Measurements from ENCODE around the gene ZFAND3.

The ZFAND3 gene

GRCh38 chr6:37819177-37819801, at the start of gene ZFAND3:
Gene ZFAND3, plus strand, starts transcription at chr6:37819727. Its CDS starts 219 bp downstream, at chr6:37819946.
- peak; percentile 97 for DNase-seq (ENCODE audit: low spot score)

GRCh38 chr6:37774028-37774680, 45.4 kb upstream of the ZFAND3 start:
- no peak for DNase-seq (ENCODE audit: low spot score)

GRCh38 chr6:37776566-37776965, 43.0 kb upstream of the ZFAND3 start:
- DNase-seq (ENCODE audit: low spot score) = no peak

GRCh38 chr6:37777272-37777834, 42.2 kb upstream of the ZFAND3 start:
- DNase-seq (ENCODE audit: low spot score) = no peak

GRCh38 chr6:37779111-37779800, 40.3 kb upstream of the ZFAND3 start:
- DNase-seq (ENCODE audit: low spot score) = no peak

- no peak for DNase-seq (ENCODE audit: low spot score)
These were observed 39.5 kb upstream of the ZFAND3 start for GRCh38 chr6:37779902-37780628.

- no peak for DNase-seq (ENCODE audit: low spot score)
These were observed 37.7 kb upstream of the ZFAND3 start for GRCh38 chr6:37781788-37782187.

GRCh38 chr6:37783025-37783855, 36.3 kb upstream of the ZFAND3 start:
- DNase-seq (ENCODE audit: low spot score) = no peak

- DNase-seq (ENCODE audit: low spot score) = no peak
These were observed 35.5 kb upstream of the ZFAND3 start for GRCh38 chr6:37783856-37784584.

- DNase-seq (ENCODE audit: low spot score) = no peak
These were observed 35.0 kb upstream of the ZFAND3 start for GRCh38 chr6:37784585-37784967.

- no peak for DNase-seq (ENCODE audit: low spot score)
These were observed 34.4 kb upstream of the ZFAND3 start for GRCh38 chr6:37785002-37785662.

- DNase-seq (ENCODE audit: low spot score) = no peak
These were observed 33.8 kb upstream of the ZFAND3 start for GRCh38 chr6:37785663-37786270.

- no peak for DNase-seq (ENCODE audit: low spot score)
These were observed 32.3 kb upstream of the ZFAND3 start for GRCh38 chr6:37787216-37787615.

GRCh38 chr6:37788259-37788658, 31.3 kb upstream of the ZFAND3 start:
- DNase-seq (ENCODE audit: low spot score) = no peak

- DNase-seq (ENCODE audit: low spot score) = peak; percentile 87
These were observed 28.2 kb upstream of the ZFAND3 start for GRCh38 chr6:37791156-37791919.

GRCh38 chr6:37792457-37793033, 27.0 kb upstream of the ZFAND3 start:
- DNase-seq (ENCODE audit: low spot score) = no peak

- DNase-seq (ENCODE audit: low spot score) = no peak
These were observed 26.5 kb upstream of the ZFAND3 start for GRCh38 chr6:37793067-37793466.

GRCh38 chr6:37794825-37795224, 24.7 kb upstream of the ZFAND3 start:
- DNase-seq (ENCODE audit: low spot score) = no peak
